ENCODE results near the gene SCYL3.

DNA sequence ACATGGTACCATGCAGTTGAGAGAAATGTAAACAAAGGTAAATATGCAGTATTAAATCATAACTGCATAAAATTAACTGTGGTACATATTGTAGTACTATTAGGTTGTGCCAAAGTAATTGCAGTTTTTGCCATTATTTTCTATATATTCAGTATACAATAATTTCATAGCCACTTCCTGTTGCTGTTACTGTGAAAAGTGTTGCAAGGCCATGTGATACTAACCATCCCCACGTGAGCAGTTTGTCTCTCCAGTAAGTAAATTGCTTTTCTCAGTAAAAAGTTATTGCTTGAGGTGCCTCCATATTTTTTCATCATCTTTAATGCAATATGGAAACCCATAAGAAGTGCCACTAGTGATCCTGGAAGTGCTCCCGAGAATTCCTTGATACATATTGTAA lies 79.4 kb downstream of the SCYL3 start:
- TF ChIP-seq EZH2 (IDR thresholded peaks at IDR 0.05; ENCODE audit: low read depth) = no peak
- TF ChIP-seq, protein P1, sequence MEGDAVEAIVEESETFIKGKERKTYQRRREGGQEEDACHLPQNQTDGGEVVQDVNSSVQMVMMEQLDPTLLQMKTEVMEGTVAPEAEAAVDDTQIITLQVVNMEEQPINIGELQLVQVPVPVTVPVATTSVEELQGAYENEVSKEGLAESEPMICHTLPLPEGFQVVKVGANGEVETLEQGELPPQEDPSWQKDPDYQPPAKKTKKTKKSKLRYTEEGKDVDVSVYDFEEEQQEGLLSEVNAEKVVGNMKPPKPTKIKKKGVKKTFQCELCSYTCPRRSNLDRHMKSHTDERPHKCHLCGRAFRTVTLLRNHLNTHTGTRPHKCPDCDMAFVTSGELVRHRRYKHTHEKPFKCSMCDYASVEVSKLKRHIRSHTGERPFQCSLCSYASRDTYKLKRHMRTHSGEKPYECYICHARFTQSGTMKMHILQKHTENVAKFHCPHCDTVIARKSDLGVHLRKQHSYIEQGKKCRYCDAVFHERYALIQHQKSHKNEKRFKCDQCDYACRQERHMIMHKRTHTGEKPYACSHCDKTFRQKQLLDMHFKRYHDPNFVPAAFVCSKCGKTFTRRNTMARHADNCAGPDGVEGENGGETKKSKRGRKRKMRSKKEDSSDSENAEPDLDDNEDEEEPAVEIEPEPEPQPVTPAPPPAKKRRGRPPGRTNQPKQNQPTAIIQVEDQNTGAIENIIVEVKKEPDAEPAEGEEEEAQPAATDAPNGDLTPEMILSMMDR (conservative IDR thresholded peaks at IDR 0.05) = no peak

All from PC-9 (cell line).